NB4 (cell line): ENCODE measurements around the gene TLDC2.

ENCODE experiments used
- CTCF ChIP-seq: IDR thresholded peaks from one replicate; pipeline ENCODE4 v1.5.1; 2012; ENCODE audit warnings: low read depth, low read length
- POLR2A ChIP-seq: IDR thresholded peaks from 2 replicates; pipeline ENCODE4 v1.6.1; 2011; ENCODE audit warnings: mild to moderate bottlenecking; ENCODE audit not compliant: insufficient read length; ENCODE audit errors: extremely low read depth
- TF ChIP-seq, protein P1 (sequence below): IDR thresholded peaks from 2 replicates; pipeline ENCODE4 v1.6.1; 2011; ENCODE audit warnings: low read depth, low read length

- TF ChIP-seq, protein P1, sequence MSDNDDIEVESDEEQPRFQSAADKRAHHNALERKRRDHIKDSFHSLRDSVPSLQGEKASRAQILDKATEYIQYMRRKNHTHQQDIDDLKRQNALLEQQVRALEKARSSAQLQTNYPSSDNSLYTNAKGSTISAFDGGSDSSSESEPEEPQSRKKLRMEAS = no peak
- TF ChIP-seq POLR2A (no peak), CTCF (no peak)
Measured at GRCh38 chr20:36887752-36888090, 11.8 kb downstream of the TLDC2 start.
